Stimulated activated CD8-positive, alpha-beta memory T cell treated with anti-CD3 and anti-CD28 coated beads, Interleukin-15, amount 100 ng/mL, for 1 hour (primary cell): ENCODE results near the gene SART1.
A peak's percentile ranks its signal among the peaks of the same experiment; 100 is the strongest.
"Not testable (repeated sequence)": the region's sequence is repeated elsewhere in the genome, so short reads cannot be mapped to it uniquely, and the experiment has no call there.

Experiments
- DNase-seq: peaks from one replicate; pipeline ENCODE4 v3.0.0-alpha.2; 2020; ENCODE audit warnings: low read depth

Gene SART1

DNA sequence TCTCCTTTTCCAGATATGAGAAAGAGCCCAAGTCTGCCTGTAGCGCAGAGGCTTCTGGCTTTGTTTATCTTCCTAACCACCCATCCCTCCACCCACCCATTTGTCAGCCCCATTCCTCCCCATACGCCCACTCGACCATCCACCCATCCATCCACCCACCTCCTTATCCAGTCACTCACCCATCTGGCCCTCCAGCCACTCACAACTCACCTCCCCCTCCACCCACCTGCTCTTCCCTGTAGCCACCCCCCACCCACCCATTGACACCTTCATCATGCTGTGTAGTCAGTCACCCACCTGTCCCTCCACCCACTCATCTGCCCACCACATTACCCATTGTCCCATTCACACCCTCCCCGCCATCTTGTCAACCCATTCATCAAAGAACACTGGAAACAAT, 55.8 kb downstream of the SART1 start:
- no peak for DNase-seq

DNA sequence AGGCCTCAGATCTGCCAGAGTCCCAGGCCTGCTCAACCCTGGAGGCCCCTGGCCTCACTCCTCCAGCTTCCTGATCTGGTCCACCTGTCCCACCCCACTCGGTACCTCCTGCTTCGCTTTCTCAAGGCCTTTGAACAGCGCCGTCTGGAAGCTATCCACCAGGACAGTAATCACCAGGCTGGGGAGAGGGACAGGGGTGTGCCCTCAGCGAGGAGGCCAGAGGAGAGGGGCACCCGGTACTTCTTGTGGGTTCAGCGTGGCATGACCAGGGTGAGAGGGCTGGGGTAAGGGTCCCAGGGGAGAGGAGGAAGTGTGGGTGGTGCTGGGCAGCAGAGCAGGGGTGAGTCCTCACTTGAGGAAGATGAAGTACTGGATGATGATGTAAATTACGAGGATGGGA, 58.7 kb downstream of the SART1 start:
- DNase-seq: no peak

- DNase-seq: no peak
Measured at GRCh38 chr11:66020618-66021357, 59.3 kb downstream of the SART1 start.

- peak; percentile 65 for DNase-seq
Measured at GRCh38 chr11:66022401-66023185, 61.1 kb downstream of the SART1 start.

DNA sequence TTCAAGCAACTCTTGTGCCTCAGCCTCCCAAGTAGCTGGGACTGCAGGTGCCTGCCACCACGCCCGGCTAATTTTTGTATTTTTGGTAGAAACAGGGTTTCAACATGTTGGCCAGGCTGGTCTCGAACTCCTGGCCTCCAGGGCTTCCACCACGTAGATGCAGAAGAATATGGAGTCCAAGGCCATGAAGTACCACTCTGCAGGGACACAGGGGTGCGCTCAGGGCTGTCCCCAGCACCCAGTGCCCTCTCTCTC, 61.6 kb downstream of the SART1 start:
- not testable (repeated sequence) for DNase-seq

DNA sequence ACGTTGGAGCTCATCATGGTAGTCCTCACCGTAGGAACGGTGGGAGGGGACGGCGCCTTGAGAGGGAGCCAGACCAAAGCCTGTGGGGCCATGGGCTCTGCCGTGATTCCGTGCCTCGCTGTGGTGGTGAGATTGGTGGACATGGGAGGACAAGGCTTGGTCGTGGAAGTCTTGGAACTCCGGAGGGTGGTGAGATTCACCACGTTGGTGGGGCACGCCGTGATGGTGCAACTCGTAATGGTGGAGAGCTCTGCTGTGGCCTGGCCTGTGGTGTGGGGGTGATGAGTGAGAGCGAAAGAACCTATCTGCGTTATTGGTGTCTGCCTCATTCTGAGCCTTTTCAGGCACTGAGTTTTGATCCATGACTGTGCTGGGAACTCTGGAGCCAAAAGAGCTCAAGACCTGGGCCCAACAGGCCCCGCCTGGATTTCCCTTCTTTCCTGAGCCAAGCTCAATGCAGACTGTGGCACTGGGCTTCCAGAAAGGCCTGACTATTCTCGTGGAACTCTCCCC, 64.5 kb downstream of the SART1 start, which contains the start of gene CATSPER1:
CATSPER1 (minus strand) TSS at position 463 of the 513 bp plus-strand sequence; CDS start at position 363, 100 bp downstream.
- DNase-seq: no peak
